Measurements from ENCODE around the gene FSCN2. TPM values are rescaled to one million over a fixed set of nuclear protein-coding genes. Genes with fewer than 3 reads are reported as not detected.

Gene FSCN2
- total RNA-seq, 2 donors from 2014 or later, result 7.0 to 13.5 TPM

DNA sequence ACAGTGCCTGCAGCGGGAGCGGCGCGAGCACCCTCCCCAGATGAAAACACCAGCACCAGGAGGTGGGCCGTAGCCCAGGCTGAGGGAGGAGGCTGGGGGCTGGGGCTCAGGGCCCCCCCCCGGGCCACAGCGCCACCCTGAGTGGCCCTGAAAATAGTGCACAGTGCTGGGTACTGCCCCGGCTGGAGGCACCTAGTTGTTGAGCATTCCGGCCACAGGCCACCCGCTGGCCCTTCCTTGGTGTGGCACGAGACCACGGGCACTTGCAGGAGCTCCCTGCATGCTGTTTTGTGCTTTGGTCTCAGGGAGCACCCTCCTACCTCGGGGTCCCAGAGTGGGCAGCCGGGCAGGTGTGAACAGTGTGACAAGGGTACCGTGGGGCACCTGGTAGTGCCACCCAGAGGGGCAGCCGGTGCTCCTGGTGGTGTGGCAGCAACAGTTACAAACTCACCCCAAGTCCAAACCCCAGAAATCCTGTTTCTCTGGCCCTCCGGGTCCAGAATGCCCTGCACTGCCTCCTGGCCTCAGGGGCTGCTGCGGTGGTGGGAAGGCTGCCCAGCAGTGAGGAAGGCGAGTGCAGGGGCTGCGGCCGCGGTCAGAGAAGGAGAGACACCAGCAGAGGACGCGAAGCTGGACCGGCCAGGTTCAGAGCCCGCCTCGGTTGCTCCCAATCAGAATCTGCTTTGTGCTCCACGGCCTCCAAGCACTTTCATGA is 11.9 kb downstream of the FSCN2 start:
- TF ChIP-seq CTCF (IDR thresholded peaks at IDR 0.05) (no peak), POLR2A (IDR thresholded peaks at IDR 0.05) (no peak)
- H3K27ac ChIP-seq, result no peak overlapping the region
- no peaks in the 10 kb centered on the region for H3K27me3 ChIP-seq
- peaks cover 36% of the 10 kb centered on the region for H3K4me1 ChIP-seq
- no peaks in the 10 kb centered on the region for H3K9me3 ChIP-seq
- no peak overlapping the region for H3K4me3 ChIP-seq
- peaks cover 0 to 6% of the 10 kb centered on the region in 2 donors for H3K36me3 ChIP-seq (replicated peaks in 1 of 2; ENCODE audit: insufficient read depth in 1 of 2, low read depth in 2 of 2)
- no peak for ATAC-seq
- intact Hi-C loops (cut with DNase I), result no loop called here
- WGBS, 2 donors, result 95 to 97% methylated on average over 10 to 22 of the region's 28 CpGs
- peak in 2 of 4 donors; percentile 12 to 17 for DNase-seq

- WGBS, 2 donors, result 90% methylated on average over 5 to 13 of the region's 14 CpGs
- Histone ChIP-seq H3K4me3 (no peak overlapping the region), H3K36me3 (replicated peaks in 1 of 2; ENCODE audit: insufficient read depth in 1 of 2, low read depth in 2 of 2) (peaks cover under 1 to 6% of the 10 kb centered on the region in 2 donors), H3K9me3 (no peaks in the 10 kb centered on the region), H3K27me3 (no peaks in the 10 kb centered on the region), H3K27ac (no peak overlapping the region), H3K4me1 (peaks cover 36% of the 10 kb centered on the region)
- no peak for ATAC-seq
- TF ChIP-seq POLR2A (IDR thresholded peaks at IDR 0.05) (no peak), CTCF (IDR thresholded peaks at IDR 0.05) (no peak)
- intact Hi-C loops (cut with DNase I), result no loop called here
- peak in 2 of 4 donors; percentile 5 to 14 for DNase-seq
These were observed 12.5 kb downstream of the FSCN2 start for GRCh38 chr17:81540676-81541027.

DNA sequence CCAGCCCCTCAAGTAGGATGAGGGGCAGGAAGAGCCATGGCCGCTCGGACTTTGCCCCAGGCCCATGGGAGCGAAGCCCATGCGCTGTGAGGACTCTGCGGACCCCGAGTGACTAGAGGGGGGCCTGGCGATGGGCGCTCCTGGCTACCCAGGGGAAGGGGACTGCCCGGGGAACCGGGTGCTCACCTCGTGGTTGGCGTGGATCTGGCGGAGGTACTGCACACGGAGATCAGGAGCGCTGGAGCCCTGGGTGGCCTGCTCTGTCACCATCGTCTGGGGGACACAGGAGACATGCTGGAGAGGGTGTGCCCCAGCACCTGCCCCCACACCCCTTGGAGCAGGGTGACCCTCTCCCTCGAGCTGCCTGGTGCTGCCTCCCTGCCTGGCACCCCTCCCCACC is 12.9 kb downstream of the FSCN2 start:
- peaks cover 32% of the 10 kb centered on the region for H3K4me1 ChIP-seq
- intact Hi-C loops (cut with DNase I), result no loop called here
- H3K9me3 ChIP-seq, result no peaks in the 10 kb centered on the region
- DNase-seq, result peak in 1 of 4 donors; percentile 5
- H3K36me3 ChIP-seq (replicated peaks in 1 of 2; ENCODE audit: insufficient read depth in 1 of 2, low read depth in 2 of 2), result peaks cover 3 to 6% of the 10 kb centered on the region in 2 donors
- 96 to 99% methylated on average over 14 of the region's 17 CpGs for WGBS, 2 donors
- H3K27me3 ChIP-seq, result no peaks in the 10 kb centered on the region
- no peak for ATAC-seq
- no peak overlapping the region for H3K27ac ChIP-seq
- no peak overlapping the region for H3K4me3 ChIP-seq
- TF ChIP-seq POLR2A (IDR thresholded peaks at IDR 0.05) (no peak), CTCF (IDR thresholded peaks at IDR 0.05) (no peak)

- 70 to 83% methylated on average over 2 to 15 of the region's 15 CpGs for WGBS, 2 donors
- TF ChIP-seq CTCF (IDR thresholded peaks at IDR 0.05), result no peak
- TF ChIP-seq POLR2A (IDR thresholded peaks at IDR 0.05), result no peak
- DNase-seq, result peak in 1 of 4 donors; percentile 5
These were observed 14.5 kb downstream of the FSCN2 start for GRCh38 chr17:81542431-81543338.

More at GRCh38 chr17:81542431-81543338, 14.5 kb downstream of the FSCN2 start:
- H3K4me3 ChIP-seq, result no peak overlapping the region
- H3K36me3 ChIP-seq (replicated peaks in 1 of 2; ENCODE audit: insufficient read depth in 1 of 2, low read depth in 2 of 2), result peaks cover 6 to 8% of the 10 kb centered on the region in 2 donors
- H3K27me3 ChIP-seq, result no peaks in the 10 kb centered on the region
- ATAC-seq, result no peak
- peaks cover 17% of the 10 kb centered on the region for H3K4me1 ChIP-seq
- H3K27ac ChIP-seq, result no peak overlapping the region
- intact Hi-C loops (cut with DNase I), result no loop called here
- H3K9me3 ChIP-seq, result no peaks in the 10 kb centered on the region

All from body of pancreas (tissue), 4 donors.